Measurements from ENCODE around the gene RNF223. TPM values are rescaled to one million over a fixed set of nuclear protein-coding genes. Genes with fewer than 3 reads are reported as not detected.

The RNF223 gene
- total RNA-seq, 1 donor = not detected

GRCh38 chr1:1024149-1024770, 49.8 kb downstream of the RNF223 start:
- Histone ChIP-seq H3K27ac (ENCODE audit: low read depth, low read length) (no peak overlapping the region), H4K20me1 (ENCODE audit: insufficient read depth, low read length) (peaks cover 4% of the 10 kb centered on the region), H3K4me1 (ENCODE audit: insufficient read depth, low read length) (peaks cover 3% of the 10 kb centered on the region), H3K27me3 (ENCODE audit: insufficient read depth, low read length) (no peaks in the 10 kb centered on the region), H3K36me3 (ENCODE audit: insufficient read depth, low read length) (no peaks in the 10 kb centered on the region), H3K9me3 (ENCODE audit: low read depth, low read length) (no peaks in the 10 kb centered on the region), H3K4me2 (ENCODE audit: insufficient read depth, low read length) (no peak overlapping the region), H3K79me2 (ENCODE audit: insufficient read depth, low read length) (no peaks in the 10 kb centered on the region), H2AFZ (ENCODE audit: low read length) (no peak overlapping the region), H3K4me3 (ENCODE audit: insufficient read depth, low read length) (no peak overlapping the region)
- no peak for DNase-seq (ENCODE audit: insufficient read length, low spot score, missing footprints)
- no peak for TF ChIP-seq CTCF (IDR thresholded peaks at IDR 0.05; ENCODE audit: extremely low read depth, low read depth, low read length)

- no peak overlapping the region for H3K27ac ChIP-seq (ENCODE audit: low read depth, low read length)
- peaks cover 4% of the 10 kb centered on the region for H4K20me1 ChIP-seq (ENCODE audit: insufficient read depth, low read length)
- no peak overlapping the region for H3K4me3 ChIP-seq (ENCODE audit: insufficient read depth, low read length)
- peaks cover 3% of the 10 kb centered on the region for H3K4me1 ChIP-seq (ENCODE audit: insufficient read depth, low read length)
- H3K4me2 ChIP-seq (ENCODE audit: insufficient read depth, low read length) = no peak overlapping the region
- no peaks in the 10 kb centered on the region for H3K27me3 ChIP-seq (ENCODE audit: insufficient read depth, low read length)
- no peaks in the 10 kb centered on the region for H3K36me3 ChIP-seq (ENCODE audit: insufficient read depth, low read length)
- no peak for TF ChIP-seq CTCF (IDR thresholded peaks at IDR 0.05; ENCODE audit: extremely low read depth, low read depth, low read length)
- H3K9me3 ChIP-seq (ENCODE audit: low read depth, low read length) = no peaks in the 10 kb centered on the region
- no peak overlapping the region for H2AFZ ChIP-seq (ENCODE audit: low read length)
- no peaks in the 10 kb centered on the region for H3K79me2 ChIP-seq (ENCODE audit: insufficient read depth, low read length)
- no peak for DNase-seq (ENCODE audit: insufficient read length, low spot score, missing footprints)
Observed at GRCh38 chr1:1023700-1024099, 50.4 kb downstream of the RNF223 start.

GRCh38 chr1:1022302-1023009, 51.6 kb downstream of the RNF223 start:
- Histone ChIP-seq H2AFZ (ENCODE audit: low read length) (no peak overlapping the region), H3K27me3 (ENCODE audit: insufficient read depth, low read length) (no peaks in the 10 kb centered on the region), H3K4me1 (ENCODE audit: insufficient read depth, low read length) (peaks cover 3% of the 10 kb centered on the region), H3K36me3 (ENCODE audit: insufficient read depth, low read length) (no peaks in the 10 kb centered on the region), H3K4me2 (ENCODE audit: insufficient read depth, low read length) (no peak overlapping the region), H3K27ac (ENCODE audit: low read depth, low read length) (no peak overlapping the region), H3K79me2 (ENCODE audit: insufficient read depth, low read length) (no peaks in the 10 kb centered on the region), H3K4me3 (ENCODE audit: insufficient read depth, low read length) (no peak overlapping the region), H4K20me1 (ENCODE audit: insufficient read depth, low read length) (peaks cover 4% of the 10 kb centered on the region), H3K9me3 (ENCODE audit: low read depth, low read length) (no peaks in the 10 kb centered on the region)
- TF ChIP-seq CTCF (IDR thresholded peaks at IDR 0.05; ENCODE audit: extremely low read depth, low read depth, low read length) = no peak
- DNase-seq (ENCODE audit: insufficient read length, low spot score, missing footprints) = no peak

GRCh38 chr1:1021920-1022259, 52.2 kb downstream of the RNF223 start:
- no peaks in the 10 kb centered on the region for H3K27me3 ChIP-seq (ENCODE audit: insufficient read depth, low read length)
- H3K4me2 ChIP-seq (ENCODE audit: insufficient read depth, low read length) = no peak overlapping the region
- no peak for TF ChIP-seq CTCF (IDR thresholded peaks at IDR 0.05; ENCODE audit: extremely low read depth, low read depth, low read length)
- H4K20me1 ChIP-seq (ENCODE audit: insufficient read depth, low read length) = peaks cover 4% of the 10 kb centered on the region
- no peaks in the 10 kb centered on the region for H3K9me3 ChIP-seq (ENCODE audit: low read depth, low read length)
- H3K79me2 ChIP-seq (ENCODE audit: insufficient read depth, low read length) = no peaks in the 10 kb centered on the region
- H3K36me3 ChIP-seq (ENCODE audit: insufficient read depth, low read length) = no peaks in the 10 kb centered on the region
- H3K4me3 ChIP-seq (ENCODE audit: insufficient read depth, low read length) = no peak overlapping the region
- DNase-seq (ENCODE audit: insufficient read length, low spot score, missing footprints) = no peak
- peaks cover 3% of the 10 kb centered on the region for H3K4me1 ChIP-seq (ENCODE audit: insufficient read depth, low read length)
- H3K27ac ChIP-seq (ENCODE audit: low read depth, low read length) = no peak overlapping the region
- no peak overlapping the region for H2AFZ ChIP-seq (ENCODE audit: low read length)
